OCI-LY3 (cell line): ENCODE data around the gene PTPRT.

Source experiments
- H2AFZ ChIP-seq: fragments of 200-600, 300-600 bp; shearing (Covaris generic); 2 replicates; pipeline ENCODE4 v1.6.0; 2014; ENCODE audit warnings: antibody characterized with exemption, low read depth, low read length
- H3K27ac ChIP-seq: fragments of 200-600, 300-600 bp; sonication (generic); 2 replicates; pipeline ENCODE4 v1.5.1; 2014; ENCODE audit warnings: mild to moderate bottlenecking, low read length, moderate library complexity, mixed read lengths
- H3K27me3 ChIP-seq: fragments of 200-600, 300-600 bp; sonication (generic); 2 replicates; pipeline ENCODE4 v1.6.1; 2014; ENCODE audit warnings: low read depth, low read length, mixed read lengths
- H3K36me3 ChIP-seq: fragments of 200-600, 300-600 bp; sonication (generic); replicated peaks from 2 replicates; pipeline ENCODE3; 2014; ENCODE audit warnings: low read depth, low read length, mixed read lengths
- H3K4me1 ChIP-seq: fragments of 300-600, 200-600 bp; sonication (generic); 2 replicates; pipeline ENCODE4 v1.6.1; 2014; ENCODE audit warnings: low read length, mixed read lengths
- H3K4me2 ChIP-seq: fragments of 200-600, 300-600 bp; sonication (generic); 2 replicates; pipeline ENCODE4 v1.6.1; 2014; ENCODE audit warnings: low read length, mixed read lengths
- H3K4me3 ChIP-seq: fragments of 300-600, 200-600 bp; sonication (generic); 2 replicates; pipeline ENCODE4 v1.5.1; 2014; ENCODE audit warnings: antibody characterized with exemption, mild to moderate bottlenecking, low read length, moderate library complexity
- H3K79me2 ChIP-seq: fragments of 300-600, 200-600 bp; shearing (Covaris generic); 2 replicates; pipeline ENCODE4 v1.6.1; 2014; ENCODE audit warnings: mild to moderate bottlenecking, low read length, mixed read lengths
- H3K9ac ChIP-seq: fragments of 300-600, 200-600 bp; shearing (Covaris generic); 2 replicates; pipeline ENCODE4 v1.6.0; 2014; ENCODE audit warnings: mild to moderate bottlenecking, low read length, moderate library complexity
- H3K9me3 ChIP-seq: fragments of 200-600, 300-600 bp; shearing (Covaris generic); 2 replicates; pipeline ENCODE4 v1.6.1; 2014; ENCODE audit warnings: low read length, mixed read lengths; ENCODE audit not compliant: insufficient read depth
- H4K20me1 ChIP-seq: fragments of 200-600, 300-600 bp; sonication (generic); 2 replicates; pipeline ENCODE4 v1.6.1; 2016; ENCODE audit warnings: low read length, mixed read lengths; ENCODE audit not compliant: insufficient read depth
- EZH2phosphoT487 ChIP-seq: fragments of 200-600 bp; shearing (Covaris generic); IDR thresholded peaks from 2 replicates; pipeline ENCODE4 v1.6.1; 2018; ENCODE audit warnings: antibody characterized with exemption, mixed run types, low read depth
- TF ChIP-seq, protein P1 (sequence below): fragments of 200-600, 300-600 bp; sonication (generic); IDR thresholded peaks from 2 replicates; pipeline ENCODE4 v1.5.1; 2014; ENCODE audit warnings: antibody characterized with exemption, low read length, low read depth

The PTPRT gene

DNA sequence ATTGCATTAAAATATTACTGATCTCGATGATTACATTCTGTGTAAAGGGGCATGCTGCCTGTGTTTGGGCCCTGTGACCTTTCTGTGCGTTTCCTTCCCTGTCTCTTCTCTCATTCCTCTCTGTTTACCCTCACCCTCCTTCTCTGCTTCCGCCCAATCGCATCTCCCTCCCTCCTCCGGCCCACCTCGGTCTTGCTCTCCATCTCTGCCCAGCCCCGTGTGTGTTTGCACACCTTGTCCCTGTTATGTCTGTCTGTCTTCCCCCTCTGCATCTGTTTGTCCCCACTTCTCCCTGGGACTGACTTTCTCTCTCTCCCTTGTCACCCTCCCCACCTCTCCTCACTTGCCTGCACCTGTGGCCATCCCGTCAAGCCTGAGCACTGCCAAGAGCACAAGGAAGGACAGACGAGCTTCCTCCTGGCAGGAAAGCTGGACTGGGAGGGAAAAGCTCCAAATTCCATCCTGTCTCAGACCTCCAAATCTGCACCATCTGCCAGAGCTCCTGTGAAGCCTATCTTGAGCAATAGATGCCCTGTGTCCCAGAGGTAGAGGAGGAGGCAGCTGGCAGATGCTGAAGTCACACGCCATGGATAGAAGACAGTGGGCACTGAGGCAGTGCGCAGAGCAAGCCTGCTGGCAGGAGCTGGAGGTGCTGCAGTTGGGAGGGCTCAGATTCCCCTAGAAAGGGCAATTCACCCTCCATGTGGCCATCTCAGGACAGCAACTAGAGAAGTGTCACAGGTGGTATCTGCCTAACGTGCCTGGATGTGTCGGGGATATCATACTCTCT lies 172.3 kb downstream of the PTPRT start:
- Histone ChIP-seq H3K4me1 (no peaks in the 10 kb centered on the region), H3K4me2 (no peak overlapping the region), H3K27me3 (0 out of 2 replicates have a peak, but pooled peaks cover 5% of the 10 kb centered on the region), H3K9ac (no peak overlapping the region), H2AFZ (no peak overlapping the region), H3K4me3 (no peak overlapping the region), H3K27ac (no peak overlapping the region), H4K20me1 (no peaks in the 10 kb centered on the region), H3K36me3 (no peaks in the 10 kb centered on the region), H3K9me3 (no peaks in the 10 kb centered on the region), H3K79me2 (no peaks in the 10 kb centered on the region)
- TF ChIP-seq, protein P1, sequence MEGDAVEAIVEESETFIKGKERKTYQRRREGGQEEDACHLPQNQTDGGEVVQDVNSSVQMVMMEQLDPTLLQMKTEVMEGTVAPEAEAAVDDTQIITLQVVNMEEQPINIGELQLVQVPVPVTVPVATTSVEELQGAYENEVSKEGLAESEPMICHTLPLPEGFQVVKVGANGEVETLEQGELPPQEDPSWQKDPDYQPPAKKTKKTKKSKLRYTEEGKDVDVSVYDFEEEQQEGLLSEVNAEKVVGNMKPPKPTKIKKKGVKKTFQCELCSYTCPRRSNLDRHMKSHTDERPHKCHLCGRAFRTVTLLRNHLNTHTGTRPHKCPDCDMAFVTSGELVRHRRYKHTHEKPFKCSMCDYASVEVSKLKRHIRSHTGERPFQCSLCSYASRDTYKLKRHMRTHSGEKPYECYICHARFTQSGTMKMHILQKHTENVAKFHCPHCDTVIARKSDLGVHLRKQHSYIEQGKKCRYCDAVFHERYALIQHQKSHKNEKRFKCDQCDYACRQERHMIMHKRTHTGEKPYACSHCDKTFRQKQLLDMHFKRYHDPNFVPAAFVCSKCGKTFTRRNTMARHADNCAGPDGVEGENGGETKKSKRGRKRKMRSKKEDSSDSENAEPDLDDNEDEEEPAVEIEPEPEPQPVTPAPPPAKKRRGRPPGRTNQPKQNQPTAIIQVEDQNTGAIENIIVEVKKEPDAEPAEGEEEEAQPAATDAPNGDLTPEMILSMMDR: no peak
- no peak for TF ChIP-seq EZH2phosphoT487

- Histone ChIP-seq H3K27me3 (0 out of 2 replicates have a peak, but pooled peaks cover 5% of the 10 kb centered on the region), H3K4me3 (no peak overlapping the region), H3K4me1 (no peaks in the 10 kb centered on the region), H2AFZ (no peak overlapping the region), H3K36me3 (no peaks in the 10 kb centered on the region), H3K4me2 (no peak overlapping the region), H3K9me3 (no peaks in the 10 kb centered on the region), H3K27ac (no peak overlapping the region), H4K20me1 (no peaks in the 10 kb centered on the region), H3K79me2 (no peaks in the 10 kb centered on the region), H3K9ac (no peak overlapping the region)
- TF ChIP-seq, protein P1: no peak
- TF ChIP-seq EZH2phosphoT487: no peak
Observed at GRCh38 chr20:43016257-43016656, 173.4 kb downstream of the PTPRT start.

DNA sequence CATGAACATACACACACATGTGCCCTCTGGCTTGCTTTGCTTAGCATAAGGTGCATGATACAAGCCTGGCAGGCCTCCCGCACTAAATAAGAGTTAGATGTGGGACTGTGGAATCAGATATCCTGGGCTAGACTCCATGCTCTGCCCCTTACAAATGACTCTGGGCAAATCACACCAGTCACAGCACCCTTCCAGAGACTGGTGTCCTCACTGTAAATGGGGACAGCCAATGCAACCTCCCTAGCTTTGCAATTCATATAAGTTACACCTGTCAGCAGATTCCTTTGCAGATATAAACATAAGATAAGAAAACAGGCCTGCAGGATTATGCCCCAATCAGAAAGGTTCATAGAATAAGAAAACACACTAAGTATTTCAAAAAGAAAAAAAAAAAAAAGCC lies 174.1 kb downstream of the PTPRT start:
- Histone ChIP-seq H3K4me3 (no peak overlapping the region), H3K36me3 (no peaks in the 10 kb centered on the region), H3K4me2 (no peak overlapping the region), H3K79me2 (no peaks in the 10 kb centered on the region), H3K4me1 (no peaks in the 10 kb centered on the region), H2AFZ (no peak overlapping the region), H3K9me3 (no peaks in the 10 kb centered on the region), H4K20me1 (no peaks in the 10 kb centered on the region), H3K27ac (no peak overlapping the region), H3K9ac (no peak overlapping the region), H3K27me3 (0 out of 2 replicates have a peak, but pooled peaks cover 5% of the 10 kb centered on the region)
- TF ChIP-seq, protein P1: no peak
- TF ChIP-seq EZH2phosphoT487: no peak

DNA sequence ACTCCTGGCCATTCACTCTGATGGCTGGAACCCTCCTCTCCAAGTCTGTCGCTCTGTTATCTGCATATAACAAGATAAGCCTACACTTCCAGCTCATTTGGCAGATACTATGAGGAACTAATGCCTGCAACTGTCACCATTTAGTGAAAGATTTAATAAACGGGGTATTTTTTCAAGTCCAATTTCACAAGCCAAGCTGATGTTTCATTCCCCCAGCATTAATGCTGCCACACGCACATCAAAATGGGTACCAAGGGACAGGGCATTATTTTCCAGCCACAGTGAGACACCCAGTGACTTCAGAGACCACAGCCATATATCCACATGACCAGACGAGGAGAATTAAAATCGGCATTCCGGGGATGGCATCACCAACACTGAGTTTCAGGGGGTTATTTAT lies 175.5 kb downstream of the PTPRT start:
- TF ChIP-seq EZH2phosphoT487: no peak
- TF ChIP-seq, protein P1: no peak
- H3K4me2 ChIP-seq: no peak overlapping the region
- H3K36me3 ChIP-seq: no peaks in the 10 kb centered on the region
- no peak overlapping the region for H3K4me3 ChIP-seq
- no peak overlapping the region for H2AFZ ChIP-seq
- H4K20me1 ChIP-seq: no peaks in the 10 kb centered on the region
- H3K9ac ChIP-seq: no peak overlapping the region
- no peaks in the 10 kb centered on the region for H3K9me3 ChIP-seq
- 0 out of 2 replicates have a peak, but pooled peaks cover 5% of the 10 kb centered on the region for H3K27me3 ChIP-seq
- H3K4me1 ChIP-seq: no peaks in the 10 kb centered on the region
- no peak overlapping the region for H3K27ac ChIP-seq
- no peaks in the 10 kb centered on the region for H3K79me2 ChIP-seq
